ENCODE data around the gene ZNF668.

ZNF668 gene

GRCh38 chr16:31073970-31074813, at the start of gene ZNF668, which contains the start of gene ZNF646:
ZNF668 (minus strand) TSS chr16:31074240; CDS start chr16:31064459, 9,781 bp downstream.
ZNF646 (plus strand) TSS chr16:31074422; CDS start chr16:31076325, 1,903 bp downstream.
- DNase-seq (ENCODE audit: low read depth): peak; percentile 99

GRCh38 chr16:31120129-31120528, 46.1 kb upstream of the ZNF668 start:
- no peak for DNase-seq (ENCODE audit: low read depth)

GRCh38 chr16:31118223-31119155, 44.4 kb upstream of the ZNF668 start:
- no peak for DNase-seq (ENCODE audit: low read depth)

DNA sequence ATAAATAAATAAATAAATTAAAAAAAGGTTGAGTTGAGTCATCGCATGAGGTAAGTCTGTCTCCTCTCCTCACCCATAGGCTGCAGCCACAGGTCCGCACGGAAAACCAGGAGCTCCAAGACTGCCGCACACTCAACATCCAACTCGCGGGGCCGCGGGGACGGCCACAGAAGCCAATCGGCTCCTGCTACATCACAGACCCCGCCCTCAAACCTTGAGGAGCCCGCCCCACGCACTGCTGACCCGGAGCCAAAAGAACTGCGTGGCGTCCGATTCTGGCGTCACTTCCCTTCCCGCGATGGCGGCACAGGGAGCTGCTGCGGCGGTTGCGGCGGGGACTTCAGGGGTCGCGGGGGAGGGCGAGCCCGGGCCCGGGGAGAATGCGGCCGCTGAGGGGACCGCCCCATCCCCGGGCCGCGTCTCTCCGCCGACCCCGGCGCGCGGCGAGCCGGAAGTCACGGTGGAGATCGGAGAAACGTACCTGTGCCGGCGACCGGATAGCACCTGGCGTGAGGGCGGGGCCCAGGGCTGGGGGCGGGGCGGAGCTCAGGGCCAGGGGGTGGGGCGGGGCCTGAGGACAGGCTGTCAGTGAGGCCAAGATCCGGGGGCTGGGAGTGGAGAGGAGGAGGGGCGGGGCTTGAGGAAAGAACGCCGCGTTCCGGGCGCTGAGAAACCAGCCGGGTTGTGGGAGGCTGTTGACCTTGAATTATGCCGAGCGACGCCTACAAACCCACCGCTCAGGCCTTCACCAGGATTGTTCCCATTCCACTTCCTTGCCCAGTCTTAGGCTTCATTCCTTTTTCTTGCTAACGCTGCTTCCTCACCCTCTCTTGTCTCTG, 43.6 kb upstream of the ZNF668 start, which contains the start of gene KAT8:
Gene KAT8, plus strand, starts transcription at position 281 of the 839 bp plus-strand sequence. Its CDS starts 18 bp downstream, at position 299.
- peak; percentile 96 for DNase-seq (ENCODE audit: low read depth)

DNA sequence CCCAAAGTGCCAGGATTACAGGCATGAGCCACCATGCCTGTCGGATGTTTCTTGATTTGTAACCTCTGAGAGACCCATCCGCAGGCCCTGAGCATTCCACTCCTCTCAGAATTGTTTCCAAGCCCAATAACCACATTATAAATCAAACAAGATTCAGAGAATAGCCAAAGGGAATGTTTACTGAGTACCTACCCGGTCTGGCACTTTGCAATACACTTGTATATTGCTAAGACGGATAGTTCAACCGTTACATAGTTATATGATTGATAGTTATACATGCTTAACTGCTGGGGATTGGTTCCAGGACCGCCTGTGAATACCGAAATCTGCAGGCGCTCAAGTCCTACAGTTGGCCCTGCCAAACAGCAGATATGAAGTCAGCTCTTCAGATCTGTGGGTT, 40.4 kb upstream of the ZNF668 start:
- no peak for DNase-seq (ENCODE audit: low read depth)

DNA sequence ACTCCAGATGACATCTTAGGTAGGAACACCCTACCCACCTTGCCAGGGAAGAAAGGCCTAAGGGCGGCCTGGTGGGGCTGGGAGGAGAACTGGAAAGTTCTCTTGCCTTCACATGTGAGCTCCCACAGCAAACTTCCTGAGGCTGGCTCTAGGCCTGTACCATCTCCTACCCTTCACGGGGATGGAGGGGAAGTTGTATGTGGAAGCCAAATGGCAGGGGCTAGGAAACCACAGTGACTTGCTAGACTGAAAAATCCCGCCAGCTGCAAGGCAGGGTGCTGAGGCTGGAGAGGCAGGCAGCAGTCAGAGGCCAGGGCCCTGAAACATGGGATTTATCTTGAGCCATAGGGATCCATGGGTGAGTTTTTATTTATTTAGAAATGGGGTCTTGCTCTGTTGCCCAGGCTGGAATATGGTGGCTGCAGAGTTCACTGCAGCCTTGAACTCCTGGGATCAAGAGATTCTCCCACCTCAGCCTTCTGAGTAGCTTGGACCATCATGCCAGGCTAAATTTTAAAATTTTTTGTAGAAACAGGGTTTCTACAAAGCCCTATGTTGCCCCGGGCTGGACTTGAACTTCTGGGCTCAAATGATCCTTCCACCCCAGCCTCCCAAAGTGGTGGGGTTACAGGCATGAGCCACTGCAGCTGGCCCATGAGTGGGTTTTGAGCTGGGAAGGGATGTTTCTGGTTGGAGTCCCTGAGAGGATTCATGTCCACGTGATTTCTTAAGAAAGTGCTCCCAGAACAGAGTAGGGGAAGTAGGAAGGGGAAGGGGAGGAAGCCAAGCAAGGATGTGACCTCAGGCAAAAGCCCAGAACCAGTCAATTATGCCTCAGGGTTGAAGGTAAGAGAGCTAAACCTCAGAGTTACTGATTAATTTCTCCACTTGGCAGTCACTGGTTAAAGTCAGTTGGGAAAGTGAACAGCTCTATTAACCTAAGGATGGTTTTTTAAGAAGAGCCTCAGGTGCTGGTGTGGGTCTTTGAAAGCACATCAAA, 39.4 kb upstream of the ZNF668 start:
- DNase-seq (ENCODE audit: low read depth): no peak

- DNase-seq (ENCODE audit: low read depth): no peak
Measured at GRCh38 chr16:31112711-31113110, 38.7 kb upstream of the ZNF668 start.

DNA sequence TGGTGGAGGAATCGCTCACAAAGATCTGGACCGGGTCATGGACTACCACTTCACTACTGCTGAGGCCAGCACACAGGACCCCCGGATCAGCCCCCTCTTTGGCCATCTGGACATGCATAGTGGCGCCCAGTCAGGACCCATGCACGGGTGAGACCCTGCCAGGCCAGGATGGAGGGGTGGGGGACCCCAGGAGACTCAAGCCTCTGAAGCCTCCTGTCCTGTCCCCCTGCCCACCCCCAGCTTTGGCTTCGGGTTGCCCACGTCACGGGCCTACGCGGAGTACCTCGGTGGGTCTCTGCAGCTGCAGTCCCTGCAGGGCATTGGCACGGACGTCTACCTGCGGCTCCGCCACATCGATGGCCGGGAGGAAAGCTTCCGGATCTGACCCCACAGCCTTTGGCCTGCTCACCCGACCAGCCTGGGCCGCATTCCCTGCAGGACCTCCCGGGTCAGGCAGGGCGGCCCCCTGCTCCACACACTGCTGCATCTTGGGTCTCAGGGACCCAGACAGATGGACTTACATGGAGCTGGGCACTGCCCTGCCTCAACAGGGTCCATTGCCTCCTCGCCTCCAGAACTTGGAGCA, 37.9 kb upstream of the ZNF668 start:
- no peak for DNase-seq (ENCODE audit: low read depth)

DNA sequence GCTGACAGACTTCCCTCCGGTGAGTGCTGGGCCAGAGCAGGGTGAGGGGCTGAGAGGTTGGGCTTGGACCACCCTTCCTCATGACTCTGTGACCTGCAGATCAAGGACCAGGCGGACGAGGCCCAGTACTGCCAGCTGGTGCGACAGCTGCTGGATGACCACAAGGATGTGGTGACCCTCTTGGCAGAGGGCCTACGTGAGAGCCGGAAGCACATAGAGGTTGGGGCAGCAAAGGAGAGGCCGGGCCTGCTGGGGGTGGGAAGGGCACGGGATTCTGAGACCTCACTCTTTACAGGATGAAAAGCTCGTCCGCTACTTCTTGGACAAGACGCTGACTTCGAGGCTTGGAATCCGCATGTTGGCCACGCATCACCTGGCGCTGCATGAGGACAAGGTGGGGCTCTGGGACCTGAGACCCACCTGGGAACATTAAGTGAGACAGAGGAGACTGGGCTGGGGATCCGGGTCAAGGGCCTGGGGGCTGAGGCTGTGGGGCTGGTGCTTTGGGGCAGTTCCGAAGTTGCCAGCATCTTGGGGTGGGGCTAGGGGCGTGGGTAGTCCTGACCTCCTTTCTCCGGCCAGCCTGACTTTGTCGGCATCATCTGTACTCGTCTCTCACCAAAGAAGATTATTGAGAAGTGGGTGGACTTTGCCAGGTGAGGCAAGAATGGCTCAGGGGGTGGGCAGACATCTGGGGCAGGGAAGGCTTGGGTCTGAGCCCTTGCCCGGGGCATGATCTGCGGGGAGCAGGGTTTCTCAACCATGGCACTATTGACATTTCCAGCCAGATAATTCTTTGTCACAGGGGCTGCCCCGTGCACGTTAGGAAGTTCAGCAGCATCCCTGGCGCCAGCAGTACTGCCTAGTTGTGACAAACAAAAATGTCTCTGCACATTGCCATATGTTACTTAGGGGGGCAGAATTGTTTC, 36.3 kb upstream of the ZNF668 start:
- no peak for DNase-seq (ENCODE audit: low read depth)

- no peak for DNase-seq (ENCODE audit: low read depth)
Measured at GRCh38 chr16:31109622-31110021, 35.6 kb upstream of the ZNF668 start.

GRCh38 chr16:31108794-31109558, 34.9 kb upstream of the ZNF668 start:
- DNase-seq (ENCODE audit: low read depth): no peak

GRCh38 chr16:31108035-31108793, 34.2 kb upstream of the ZNF668 start, which contains the start of gene BCKDK:
BCKDK (plus strand) TSS chr16:31108386; CDS start chr16:31109224, 838 bp downstream.
- DNase-seq (ENCODE audit: low read depth): peak; percentile 41

- DNase-seq (ENCODE audit: low read depth): no peak
Measured at GRCh38 chr16:31107465-31107867, 33.4 kb upstream of the ZNF668 start.

DNA sequence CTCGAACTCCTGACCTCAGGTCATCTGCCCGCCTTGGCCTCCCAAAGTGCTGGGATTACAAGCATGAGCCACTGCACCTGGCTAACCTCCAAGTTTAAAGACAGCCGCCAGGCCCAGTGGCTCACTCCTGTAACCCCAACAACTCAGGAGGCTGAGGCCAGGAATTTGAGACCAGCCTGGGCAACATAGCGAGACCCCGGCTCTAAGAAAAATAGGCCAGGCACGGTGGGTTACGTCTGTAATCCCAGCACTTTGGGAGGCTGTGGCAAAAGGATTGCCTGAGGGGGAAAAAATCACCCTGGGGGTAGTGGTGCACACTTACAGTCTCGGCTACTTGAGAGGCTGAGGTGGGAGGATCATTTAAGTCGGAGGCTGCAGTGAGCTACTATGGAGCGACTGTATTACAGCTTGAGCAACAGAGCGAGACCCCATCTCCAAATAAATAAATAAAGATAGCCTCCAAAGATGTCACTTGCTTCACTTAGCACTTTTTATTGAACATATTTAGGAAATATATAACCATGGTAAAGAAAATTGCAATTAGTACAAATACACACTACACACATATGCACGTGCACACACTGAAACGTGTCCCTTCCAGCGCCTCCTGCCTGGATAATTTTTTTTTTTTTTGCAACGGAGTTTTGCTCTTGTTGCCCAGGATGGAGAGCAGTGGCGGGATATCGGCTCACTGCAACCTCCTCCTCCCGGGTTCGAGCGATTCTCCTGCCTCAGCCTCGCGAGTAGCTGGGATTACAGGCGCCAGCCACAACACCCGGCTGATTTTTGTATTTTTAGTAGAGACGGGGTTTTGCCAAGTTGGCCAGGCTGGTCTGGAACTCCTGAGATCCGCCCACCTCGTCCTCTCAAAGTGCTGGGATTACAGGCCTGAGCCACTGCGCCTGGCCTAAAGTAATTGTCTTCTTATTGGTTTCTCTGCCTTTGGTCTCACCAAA, 32.7 kb upstream of the ZNF668 start:
- no peak for DNase-seq (ENCODE audit: low read depth)

DNA sequence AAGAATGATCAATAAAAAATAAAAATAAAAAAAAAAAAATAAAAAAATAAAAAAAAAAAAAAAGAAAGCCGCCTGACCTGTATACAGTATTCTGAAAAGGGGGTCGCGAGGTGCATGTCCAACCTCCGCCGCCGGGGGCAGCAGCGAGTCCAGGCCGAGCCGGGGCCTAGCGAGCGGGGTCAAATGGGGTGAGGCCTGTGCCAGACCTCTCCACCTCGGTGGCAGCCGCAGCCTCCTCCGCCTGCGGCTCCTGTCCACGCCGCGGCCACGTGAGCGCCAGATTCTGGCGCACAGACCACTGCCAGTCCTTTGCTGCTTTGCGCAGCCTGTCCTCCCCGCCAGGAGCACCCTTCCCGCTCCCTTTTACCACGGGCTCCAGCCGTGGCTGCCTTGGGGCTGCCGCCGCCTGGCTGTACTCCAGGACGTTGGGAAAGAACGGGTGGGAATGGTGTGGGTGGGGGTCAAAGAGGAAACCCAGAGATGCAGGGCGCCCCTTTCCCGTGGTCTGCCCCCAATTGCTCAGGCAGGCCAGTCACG, 31.7 kb upstream of the ZNF668 start:
- peak; percentile 48 for DNase-seq (ENCODE audit: low read depth)
